Stimulated activated CD4-positive, alpha-beta T cell treated with anti-CD3 and anti-CD28 coated beads, Interleukin-1b, Interleukin-23, amount 100 ng/mL, for 4 hours (primary cell): ENCODE results near the gene FBLL1.
"Not testable (repeated sequence)": the region's sequence is repeated elsewhere in the genome, so short reads cannot be mapped to it uniquely, and the experiment has no call there.

Experiments used
- DNase-seq, 2 donors: peaks; one replicate each; pipeline ENCODE4 v3.0.0-alpha.2; 2020; ENCODE audit warnings: low read depth in 2 of 2

FBLL1 gene

DNA sequence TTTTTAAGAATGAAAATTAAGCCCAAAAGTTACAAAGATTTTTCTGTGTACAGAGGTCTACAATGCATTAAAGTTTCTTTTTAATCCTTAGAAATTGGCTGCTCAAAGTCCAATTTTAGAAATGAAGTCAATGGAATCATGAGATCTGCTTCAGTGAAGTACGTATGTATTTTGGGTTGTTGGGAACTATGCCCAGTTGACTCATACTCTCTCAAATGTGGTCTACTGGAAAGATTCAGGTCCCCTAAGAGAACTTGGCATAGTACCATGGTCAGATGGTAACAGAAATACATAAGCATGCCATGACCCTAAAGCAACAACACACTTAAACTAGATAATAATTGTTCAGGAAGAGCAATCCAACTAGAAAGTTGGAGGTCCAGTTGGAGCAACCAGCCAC, 23.0 kb downstream of the FBLL1 start:
- no peak for DNase-seq

DNA sequence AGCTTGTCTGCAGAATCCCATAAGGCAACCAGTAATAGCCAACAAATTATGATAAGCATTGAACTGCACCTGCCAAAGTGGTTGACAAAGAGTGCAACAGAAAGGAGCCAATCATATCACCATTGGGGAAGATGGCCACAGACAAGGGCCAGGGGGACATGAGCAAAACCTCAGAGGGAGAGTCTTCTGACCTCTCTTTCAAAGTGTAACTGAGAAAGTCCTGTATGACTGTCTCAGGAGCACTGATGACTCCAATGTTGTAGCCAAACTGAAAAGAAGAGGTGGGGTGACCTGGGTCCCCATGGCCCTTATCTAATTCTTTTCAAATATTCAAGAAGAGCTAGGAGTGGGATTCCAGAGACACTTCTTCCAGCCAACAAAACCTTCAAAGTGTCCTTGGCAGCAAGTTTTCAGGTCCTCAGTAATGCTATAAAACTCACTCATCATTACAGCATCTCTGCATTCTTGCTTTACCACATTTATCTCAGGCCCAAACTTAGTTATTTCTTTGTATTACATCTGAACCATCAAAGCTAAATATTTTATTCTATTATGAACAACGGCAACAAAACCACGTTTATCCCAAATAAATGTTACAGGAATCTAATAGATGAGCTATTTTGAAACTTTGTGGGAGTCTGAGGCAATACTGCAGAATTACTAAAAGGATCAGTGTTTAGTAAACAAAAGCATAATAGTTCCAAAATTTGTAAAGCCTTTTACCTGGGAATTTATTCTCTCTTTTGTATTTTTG, 24.4 kb downstream of the FBLL1 start:
- DNase-seq, result no peak

DNA sequence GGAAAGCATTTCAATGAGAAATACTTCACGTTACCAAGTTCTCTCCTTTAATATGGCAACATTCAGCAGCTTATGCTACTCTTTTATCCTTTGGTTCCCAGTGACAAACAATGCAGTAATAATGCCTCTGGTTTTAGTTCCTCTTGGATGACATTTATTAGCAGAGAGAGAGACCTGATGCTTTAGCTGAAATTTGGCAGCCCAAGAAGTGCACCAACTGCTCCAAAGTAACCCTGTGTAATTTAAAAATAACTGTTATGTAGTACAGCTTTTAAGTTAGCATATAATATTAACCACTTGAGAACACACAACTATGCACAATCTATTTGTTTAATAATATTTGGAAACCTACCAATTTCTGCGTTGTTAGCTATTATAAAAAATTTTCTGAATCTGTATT, 28.3 kb downstream of the FBLL1 start:
- DNase-seq, result no peak

DNA sequence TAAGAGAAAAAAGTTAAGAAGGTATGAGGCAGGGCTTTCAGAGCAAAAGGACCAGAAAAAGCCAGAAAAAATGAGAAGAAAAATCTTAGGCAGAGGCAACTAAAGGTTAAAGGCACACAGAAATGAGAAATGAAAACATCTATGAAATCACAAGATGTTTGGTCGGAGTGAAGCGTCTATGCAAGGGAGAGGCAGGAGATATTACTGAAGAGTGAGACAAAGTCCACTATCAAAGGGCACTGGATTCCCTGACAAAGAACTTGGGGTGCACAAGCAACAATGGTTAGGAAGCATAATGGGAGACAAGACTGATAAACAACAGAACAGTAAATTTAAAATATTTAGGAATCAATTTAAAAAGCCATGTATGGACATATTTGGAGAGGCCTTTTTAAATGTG, 33.2 kb downstream of the FBLL1 start:
- no peak for DNase-seq

DNA sequence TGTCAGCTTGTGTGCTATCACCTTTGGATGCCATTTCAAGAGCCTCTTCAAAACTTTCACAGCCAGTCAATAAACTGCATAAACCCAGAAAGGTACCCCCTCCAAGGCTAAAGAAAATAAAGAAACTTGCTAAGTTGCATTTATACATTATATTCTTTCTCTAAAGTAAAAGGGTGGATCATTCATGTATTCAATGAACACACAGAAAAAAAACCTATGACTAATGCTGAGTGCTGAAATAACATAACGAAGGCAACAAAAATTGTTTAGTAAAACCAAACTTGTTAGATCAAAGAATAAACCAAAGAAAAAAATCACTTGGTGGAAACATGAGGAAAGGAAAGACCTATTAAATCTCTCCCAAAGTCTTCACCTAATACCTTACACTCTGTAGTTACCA, 34.9 kb downstream of the FBLL1 start:
- DNase-seq, result no peak

DNA sequence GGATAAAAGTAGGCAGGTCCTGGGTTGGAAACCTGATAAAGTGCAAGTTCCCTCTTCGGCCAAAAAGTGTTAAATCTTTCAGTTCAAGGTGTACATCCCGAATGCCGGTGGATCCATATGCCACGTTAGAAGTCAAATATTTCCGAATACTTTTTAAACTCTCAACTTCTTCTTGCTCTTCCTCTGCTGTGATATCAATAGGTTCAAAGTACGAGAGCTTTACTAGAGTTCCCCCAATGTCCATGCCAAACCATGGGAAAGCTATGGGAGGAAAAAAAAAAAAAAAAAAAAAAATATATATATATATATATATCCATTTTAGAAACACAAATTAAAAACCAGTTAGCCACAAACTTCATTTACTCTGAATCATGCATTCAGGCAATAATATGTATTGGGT, 39.6 kb downstream of the FBLL1 start:
- DNase-seq, result no peak

DNA sequence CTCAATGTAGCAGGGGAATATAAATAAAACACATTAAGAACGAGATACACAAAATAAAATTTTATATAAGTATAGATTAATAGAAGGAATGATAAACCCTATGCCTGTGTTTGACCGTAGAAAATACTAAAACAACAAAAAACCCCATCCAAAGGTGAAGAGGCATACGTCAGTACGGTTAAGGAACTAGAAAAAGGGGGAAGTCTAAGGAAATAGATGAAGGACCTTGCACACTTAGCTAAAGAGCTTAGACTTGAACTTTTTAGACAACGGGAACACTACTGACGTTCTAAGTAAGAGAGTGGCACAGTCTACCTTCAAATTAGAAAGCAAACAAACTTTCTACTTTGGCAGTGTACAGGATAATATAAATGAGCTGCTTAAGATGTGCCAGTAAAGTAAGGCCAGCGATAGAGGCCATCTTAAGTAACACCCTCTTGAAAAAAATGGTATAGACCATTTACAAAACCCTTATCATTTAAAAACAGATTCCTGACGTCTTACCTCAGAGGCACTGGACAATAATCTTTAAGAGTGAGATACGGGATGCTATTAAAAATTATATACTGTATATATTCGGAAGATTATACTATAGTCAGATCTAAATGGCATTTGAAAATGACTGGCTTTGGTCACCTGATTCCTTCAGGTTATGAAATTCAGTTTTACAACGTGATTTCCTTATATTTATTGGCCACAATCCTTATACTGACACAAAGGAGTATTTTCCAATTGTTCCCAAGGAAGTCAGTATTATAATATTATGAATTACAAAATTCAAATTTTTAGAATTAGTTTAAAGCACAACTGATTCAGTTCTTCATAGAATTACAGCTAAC, 41.6 kb downstream of the FBLL1 start:
- no peak for DNase-seq

DNA sequence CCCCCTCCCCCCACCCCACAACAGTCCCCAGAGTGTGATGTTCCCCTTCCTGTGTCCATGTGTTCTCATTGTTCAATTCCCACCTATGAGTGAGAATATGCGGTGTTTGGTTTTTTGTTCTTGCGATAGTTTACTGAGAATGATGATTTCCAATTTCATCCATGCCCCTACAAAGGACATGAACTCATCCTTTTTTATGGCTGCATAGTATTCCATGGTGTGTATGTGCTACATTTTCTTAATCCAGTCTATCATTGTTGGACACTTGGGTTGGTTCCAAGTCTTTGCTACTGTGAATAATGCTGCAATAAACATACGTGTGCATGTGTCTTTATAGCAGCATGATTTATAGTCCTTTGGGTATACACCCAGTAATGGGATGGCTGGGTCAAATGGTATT, 44.6 kb downstream of the FBLL1 start:
- DNase-seq, result not testable (repeated sequence)

DNA sequence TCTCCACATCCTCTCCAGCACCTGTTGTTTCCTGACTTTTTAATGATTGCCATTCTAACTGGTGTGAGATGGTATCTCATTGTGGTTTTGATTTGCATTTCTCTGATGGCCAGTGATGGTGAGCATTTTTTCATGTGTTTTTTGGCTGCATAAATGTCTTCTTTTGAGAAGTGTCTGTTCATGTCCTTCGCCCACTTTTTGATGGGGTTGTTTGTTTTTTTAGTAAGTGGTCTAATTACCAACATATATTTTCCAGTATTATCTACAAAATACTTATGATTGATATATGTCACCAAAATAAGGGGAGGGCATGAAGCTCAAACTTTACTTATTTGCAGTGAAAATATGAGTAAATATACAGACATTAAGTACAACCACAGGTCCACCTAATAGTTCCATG, 45.1 kb downstream of the FBLL1 start:
- DNase-seq, result not testable (repeated sequence)

DNA sequence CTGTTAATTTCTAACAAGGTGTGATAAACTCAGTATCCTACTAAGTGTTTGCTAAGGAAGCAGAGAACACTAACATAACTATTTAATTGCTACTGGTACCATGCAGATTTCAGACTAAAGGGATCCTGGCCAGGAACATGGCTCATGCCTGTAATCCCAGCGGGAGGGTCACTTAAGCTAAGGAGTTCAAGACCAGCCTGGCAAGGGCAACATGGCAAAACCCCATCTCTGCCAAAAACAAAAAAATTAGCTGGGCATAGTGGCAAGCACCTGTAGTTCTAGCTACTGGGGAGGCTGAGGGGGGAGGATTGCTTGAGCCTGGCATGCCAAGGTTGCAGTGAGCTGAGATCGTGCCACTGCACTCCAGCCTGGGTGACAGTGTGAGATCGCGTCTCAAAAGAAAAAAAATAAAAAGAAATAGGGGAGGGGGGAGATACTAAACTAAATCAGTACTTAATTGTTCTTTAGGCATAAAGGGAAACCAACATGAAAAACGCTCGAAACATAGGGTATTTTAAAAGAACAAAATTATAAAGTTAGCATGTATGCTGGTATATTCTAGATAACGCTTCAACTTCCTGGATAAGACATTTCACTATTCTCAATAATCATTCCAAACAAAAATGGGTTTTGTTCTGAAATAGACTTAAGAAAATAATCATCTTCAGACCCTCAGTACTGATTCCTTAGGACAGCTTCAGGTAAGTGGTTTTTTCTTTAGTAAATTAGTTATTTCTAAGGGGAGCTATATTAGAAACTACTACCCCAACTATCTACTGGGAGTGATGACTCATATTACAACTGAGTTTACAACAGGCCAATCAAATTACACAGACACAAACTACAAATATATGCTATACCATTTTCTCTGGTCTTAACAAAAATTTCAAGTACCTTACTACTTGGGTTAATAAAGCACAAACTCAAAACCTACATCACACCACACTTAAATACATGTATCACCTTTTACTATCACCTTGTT, 46.6 kb downstream of the FBLL1 start:
- no peak for DNase-seq

DNA sequence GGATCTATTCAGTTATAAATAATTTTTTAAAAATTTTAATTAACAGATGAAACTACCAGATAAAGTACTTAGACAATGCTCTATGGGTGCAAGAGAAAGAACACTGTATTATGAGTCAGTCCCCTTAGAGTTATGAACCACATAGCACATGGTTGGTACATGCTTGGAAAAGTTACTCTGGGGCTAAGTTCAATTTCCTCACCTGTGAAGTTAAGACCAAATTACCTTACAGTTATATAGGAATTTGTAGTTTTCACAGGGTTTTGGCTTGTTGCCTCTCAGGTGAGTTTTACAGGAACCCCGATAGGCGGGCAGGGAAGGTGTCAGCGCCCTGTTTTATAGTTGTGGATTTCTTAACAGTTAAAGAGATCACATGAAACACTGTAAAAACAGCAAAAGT, 48.9 kb downstream of the FBLL1 start:
- no peak for DNase-seq

DNA sequence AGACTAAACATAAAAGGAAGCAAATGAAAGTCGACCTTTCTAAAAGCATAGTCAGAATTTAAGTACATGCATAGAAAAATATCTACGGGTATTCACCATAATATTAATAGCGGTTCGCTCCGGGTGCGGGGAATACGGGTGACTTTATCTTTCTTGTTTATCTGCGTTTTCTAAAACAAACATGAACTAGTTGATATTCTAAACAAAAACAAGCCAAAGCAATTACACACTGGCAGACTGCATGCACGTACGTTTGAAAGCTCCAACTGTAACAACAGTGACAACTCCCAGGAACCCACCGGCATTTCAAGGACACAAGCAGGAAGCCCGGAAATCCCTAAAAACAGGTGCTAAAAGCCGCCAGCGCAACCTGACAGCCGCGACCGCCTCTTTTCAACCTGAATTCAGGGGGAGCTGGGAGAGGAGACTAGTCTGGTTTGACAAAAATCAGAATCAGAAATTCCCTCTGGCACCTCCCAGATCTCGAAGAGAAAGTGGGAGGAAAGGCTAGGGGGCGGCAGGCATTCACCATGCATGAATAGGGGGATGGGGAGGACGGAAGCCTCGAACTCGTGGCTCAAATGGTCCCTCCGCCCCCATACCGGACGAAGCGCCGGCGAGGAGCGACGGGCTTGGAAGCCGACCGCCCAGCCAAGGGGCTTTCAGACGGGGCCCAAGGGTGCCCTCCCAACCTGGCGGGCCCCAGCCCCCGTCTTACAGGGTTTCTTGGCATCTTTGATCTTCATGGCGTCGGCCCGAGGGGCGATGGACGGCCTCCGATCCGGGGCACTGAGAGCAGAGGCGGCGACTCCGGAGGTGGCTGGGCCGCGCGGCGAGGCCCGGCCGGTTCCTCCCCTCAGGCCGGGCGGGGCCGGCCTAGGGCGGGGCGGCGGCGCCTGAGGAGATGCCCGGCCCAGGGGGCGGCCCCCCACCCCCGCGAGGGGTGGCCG, 49.7 kb downstream of the FBLL1 start, which contains the start of gene PANK3:
TSS of gene PANK3 (minus strand) at position 831 of the 950 bp plus-strand sequence. CDS start at position 746, 85 bp downstream.
- DNase-seq, result peak in 1 of 2 donors; percentile 2

DNA sequence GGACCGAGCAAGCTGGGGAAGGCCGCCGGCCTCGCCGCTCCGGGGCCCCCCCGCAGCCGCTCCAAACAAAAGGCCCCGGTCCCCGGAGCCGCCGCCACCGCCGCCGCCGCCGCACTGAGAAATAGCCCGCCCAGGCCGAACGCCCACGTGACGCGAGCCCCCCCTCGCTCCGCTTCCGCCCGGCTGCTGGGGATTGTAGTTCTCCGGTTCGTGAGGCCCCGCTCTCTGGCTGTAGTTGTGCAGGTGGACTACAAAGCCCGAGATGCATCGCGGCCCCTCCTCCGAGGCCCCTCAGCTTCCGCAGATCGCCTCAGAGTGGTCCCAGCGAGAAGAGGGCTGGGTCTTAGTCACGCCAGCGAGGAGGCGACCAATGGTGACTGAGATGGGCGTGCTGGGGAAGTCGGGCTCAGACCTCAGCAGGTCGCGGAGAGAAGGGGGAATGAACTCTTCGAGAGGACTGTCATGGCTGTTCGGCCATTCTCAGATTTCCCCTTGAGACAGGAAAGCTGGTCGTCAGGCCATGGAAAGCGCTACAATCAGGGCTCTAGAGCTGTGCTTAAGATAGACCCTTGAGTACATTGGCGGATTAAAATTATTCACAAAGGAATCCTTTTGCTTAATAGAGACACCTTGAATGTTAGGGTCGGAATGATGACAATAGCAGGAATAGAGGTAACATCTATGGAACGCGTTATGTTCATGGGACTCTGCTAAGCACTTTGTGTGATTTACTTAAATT, 50.6 kb downstream of the FBLL1 start:
- peak; percentile 90 to 94 for DNase-seq

DNA sequence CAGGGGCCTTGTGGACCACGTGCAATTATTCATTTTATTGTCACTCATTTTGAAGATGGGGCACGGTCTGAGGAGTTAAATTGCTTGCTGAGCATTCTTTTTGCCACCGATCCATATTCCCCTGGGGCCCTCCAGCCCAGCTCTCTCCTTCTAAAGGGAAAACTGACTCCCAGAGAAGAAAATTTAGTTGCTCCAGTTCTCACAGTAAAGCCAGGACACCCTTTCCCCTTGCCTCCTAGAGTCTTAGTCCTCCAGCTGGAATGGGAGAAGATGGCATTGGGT, 51.1 kb downstream of the FBLL1 start:
- no peak for DNase-seq
